NCI-H2029 (cell line): ENCODE data around the gene HSD11B2.

Experiments
- DNase-seq: peaks from one replicate; lab custom pipeline; 2025; lab: John Stamatoyannopoulos, UW

Gene HSD11B2

GRCh38 chr16:67435758-67436164, 4.8 kb downstream of the HSD11B2 start:
- no peak for DNase-seq

GRCh38 chr16:67436640-67437193, 5.8 kb downstream of the HSD11B2 start:
- no peak for DNase-seq

DNA sequence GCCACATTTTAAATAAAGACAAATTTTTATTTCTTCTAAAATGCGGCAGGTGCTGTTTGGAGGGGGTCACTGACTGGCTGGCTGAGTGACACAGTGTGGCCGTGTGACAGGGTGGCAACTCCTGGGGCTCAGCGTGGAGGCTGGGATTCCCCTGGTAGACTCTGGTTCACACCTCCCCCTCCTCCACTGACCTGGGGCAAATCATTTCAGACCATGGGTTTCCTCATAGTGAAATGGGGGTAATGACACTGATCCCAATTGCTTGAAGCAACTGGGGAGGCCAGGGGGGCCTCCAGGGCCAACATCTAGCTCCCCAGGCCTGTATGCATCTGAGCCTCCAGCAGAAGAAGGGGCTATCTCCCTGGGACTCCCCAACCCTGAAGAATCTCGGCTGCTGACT, 6.6 kb downstream of the HSD11B2 start:
- DNase-seq = no peak

GRCh38 chr16:67438098-67438791, 7.3 kb downstream of the HSD11B2 start:
- DNase-seq = no peak

DNA sequence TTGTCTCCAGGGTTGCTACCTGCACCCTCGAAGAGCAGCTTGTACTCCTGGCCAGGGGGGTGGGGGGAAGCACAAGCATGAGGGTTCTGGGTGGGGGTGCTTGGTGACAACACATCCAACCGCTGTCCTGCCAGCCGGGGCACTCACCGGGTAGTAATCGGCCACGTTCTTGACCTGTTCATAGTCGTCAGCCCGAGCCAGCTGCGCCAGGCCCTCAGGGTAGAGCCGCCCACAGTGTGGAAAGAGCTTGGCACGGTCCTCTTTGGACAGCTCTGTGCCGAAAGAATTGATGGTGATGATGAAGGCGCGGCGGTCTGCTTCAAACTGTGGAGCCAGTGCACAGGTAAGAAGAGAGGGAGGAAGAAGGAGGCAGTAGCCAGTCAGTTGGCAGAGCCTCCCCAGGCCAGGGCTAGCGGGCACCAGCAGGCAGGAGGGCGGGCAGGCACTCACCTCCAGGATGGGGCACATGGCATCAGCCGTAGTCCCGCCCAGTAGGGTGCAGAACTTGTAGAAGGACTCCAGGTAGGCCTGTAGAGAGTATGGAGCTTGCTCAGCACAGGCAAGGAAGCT, 8.0 kb downstream of the HSD11B2 start:
- DNase-seq = no peak

DNA sequence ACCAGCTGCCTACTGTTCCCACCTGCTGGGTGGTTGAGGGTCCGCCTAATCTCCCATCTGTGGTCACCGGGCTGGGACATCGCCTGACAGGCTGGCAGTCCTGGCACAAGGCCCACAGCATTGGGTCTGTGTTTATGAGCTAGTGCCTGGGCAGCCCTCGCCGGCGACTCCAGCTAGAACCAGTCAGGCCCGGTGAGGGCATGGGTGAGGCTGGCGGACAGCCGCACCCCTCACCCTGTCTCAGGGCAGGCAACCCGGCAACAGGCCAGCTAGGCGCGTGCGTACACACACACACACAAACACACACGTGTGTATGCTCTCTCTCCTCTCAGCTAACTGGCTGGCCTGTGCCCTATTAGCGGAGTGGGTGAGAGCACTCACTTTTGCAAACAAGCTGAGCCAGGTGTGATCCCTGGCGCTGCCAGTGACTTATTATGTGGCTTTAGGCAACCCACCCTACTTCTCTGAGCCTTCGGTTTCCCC, 10.4 kb downstream of the HSD11B2 start:
- peak; percentile 92 for DNase-seq

- DNase-seq = no peak
Observed at GRCh38 chr16:67441907-67442306, 11.0 kb downstream of the HSD11B2 start.

DNA sequence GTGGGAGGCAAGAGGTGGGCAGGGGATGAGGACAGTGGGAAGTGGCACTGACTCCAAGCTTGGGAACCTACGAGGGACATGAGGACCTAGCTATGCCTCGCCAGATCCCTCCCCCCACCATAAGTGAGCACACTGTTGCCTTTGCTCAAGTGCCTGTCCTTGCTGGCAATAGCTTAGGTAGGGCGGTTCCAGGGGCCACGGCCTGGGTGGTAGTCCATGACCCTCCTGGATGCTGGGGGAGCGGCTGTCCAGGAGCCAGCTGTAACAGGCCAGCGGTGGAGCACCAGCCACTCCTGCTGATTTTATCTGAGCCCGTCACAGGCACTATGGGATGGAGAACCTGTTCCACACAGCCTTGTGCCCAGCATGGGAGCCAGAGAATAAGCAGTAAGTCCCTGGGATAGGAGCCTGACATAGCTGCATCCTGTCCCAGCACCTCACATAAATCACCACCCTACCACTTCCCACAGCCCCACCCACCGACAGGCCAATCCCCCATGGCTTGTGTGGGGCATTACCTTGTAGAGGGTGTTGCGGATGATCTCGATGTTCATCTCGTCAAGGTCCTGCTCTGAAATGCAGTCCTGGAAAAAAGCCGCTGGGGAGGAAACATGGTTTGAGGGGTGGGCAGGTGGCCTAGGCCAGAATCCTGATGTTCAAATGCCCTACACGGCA, 11.8 kb downstream of the HSD11B2 start:
- DNase-seq = no peak

GRCh38 chr16:67443265-67443664, 12.3 kb downstream of the HSD11B2 start:
- no peak for DNase-seq

DNA sequence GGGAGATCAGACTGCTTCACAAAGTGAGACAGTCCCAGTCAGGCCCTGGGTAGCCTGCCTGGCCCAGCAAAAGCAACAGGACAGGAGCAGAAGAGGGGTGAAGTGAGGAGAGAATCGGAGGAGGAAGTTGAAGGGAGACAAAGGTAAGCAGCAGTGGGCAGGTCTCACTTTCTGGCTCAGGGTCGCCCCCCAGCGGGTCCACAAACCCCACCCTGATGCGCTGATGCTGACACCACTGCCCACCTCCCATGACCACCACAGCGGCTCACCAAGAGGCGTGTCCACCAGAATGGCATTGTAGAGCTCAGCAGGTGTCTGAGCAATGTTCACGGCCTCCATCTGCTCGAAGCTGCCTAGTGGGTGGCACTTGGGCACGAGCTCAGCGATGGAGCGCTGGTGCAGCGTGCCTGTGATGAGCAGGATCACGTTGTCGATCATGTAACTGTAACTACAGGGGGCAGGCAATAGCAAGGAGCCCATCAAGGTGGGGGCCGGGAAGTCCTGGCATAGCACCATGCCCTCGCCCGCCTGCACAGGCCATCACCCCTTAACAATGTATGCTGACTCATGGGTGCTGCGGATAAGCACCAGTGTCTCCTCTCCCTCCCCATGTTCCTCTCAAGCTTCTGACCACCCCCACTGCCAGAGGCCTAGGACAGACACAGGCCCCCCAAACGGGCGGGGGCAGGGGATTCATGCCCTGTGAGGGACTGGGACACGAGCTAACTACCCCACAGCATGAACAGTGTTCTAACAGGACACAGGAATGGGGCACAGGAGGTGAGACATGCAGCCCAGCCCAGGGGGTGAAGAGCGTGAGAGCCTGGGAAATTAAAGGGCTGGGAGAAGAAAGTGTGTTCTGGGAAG, 13.6 kb downstream of the HSD11B2 start:
- no peak for DNase-seq

DNA sequence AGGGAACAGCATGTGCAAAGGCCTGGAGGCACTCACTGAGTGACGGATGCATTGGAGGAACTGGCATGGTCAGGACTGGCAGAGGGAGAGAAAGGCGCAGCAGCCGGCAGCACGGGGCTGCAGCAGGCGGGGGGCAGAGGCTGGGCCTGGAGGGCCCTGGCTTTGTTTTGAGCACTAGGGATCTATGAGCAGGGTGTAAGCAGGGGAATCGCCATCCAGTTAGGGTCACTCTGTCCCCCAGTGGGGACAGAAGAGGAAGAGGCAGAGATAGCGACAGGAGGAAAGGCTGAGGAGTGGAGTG, 14.2 kb downstream of the HSD11B2 start:
- DNase-seq = no peak

- DNase-seq = no peak
Observed at GRCh38 chr16:67445441-67445912, 14.6 kb downstream of the HSD11B2 start.

- no peak for DNase-seq
Observed at GRCh38 chr16:67445913-67446907, 15.3 kb downstream of the HSD11B2 start.

- no peak for DNase-seq
Observed at GRCh38 chr16:67446968-67447507, 16.1 kb downstream of the HSD11B2 start.

DNA sequence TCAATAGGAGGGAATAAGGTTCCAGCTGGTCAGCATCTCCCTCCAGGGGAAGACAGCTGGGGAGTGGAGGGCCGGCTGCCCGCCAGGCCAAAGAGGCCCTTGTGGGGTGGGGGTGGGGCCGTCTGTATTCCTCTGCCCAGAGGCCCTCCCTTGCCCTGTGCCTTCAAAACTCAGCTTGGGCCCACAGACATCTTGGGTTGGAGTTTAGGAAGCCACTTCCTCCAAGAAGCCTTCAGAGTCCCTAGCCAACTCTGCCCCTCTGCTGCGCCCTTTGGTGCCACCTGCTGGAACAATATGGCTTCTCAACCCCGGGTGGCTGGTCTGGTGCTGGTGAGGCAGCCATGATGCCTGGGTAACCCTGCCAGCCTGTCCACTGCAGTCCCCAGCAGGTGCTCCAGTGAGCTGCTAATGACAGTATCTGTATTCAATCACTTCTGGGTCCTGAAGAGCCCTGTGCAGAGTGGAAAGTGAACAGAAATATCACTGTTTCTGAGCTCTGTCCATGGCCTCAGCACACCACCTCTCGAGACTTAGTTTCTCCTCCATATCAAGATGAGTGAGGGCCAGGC, 16.7 kb downstream of the HSD11B2 start:
- DNase-seq = no peak

- no peak for DNase-seq
Observed at GRCh38 chr16:67448580-67448979, 17.7 kb downstream of the HSD11B2 start.

- DNase-seq = peak; percentile 89
Observed at GRCh38 chr16:67449336-67449735, 18.4 kb downstream of the HSD11B2 start.

DNA sequence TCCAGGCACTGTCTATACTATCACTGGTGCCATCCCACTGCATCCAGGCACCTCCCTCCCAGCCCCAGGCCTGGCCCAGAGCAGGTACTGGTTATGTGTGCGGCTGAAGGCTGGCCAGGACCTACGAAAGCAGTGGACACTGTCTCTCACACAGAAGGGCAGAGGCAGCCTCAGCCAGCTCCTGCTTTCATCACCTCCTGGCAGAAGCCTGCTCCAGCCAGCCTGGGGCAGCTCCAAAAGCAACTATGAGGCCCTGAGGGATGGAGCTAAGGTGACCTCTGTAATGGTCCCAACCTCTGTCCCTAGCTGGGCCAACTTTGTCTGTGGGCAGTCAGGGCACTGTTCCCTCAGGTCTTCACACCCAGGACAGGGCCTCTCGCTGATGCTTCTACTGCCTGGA, 18.8 kb downstream of the HSD11B2 start:
- no peak for DNase-seq

DNA sequence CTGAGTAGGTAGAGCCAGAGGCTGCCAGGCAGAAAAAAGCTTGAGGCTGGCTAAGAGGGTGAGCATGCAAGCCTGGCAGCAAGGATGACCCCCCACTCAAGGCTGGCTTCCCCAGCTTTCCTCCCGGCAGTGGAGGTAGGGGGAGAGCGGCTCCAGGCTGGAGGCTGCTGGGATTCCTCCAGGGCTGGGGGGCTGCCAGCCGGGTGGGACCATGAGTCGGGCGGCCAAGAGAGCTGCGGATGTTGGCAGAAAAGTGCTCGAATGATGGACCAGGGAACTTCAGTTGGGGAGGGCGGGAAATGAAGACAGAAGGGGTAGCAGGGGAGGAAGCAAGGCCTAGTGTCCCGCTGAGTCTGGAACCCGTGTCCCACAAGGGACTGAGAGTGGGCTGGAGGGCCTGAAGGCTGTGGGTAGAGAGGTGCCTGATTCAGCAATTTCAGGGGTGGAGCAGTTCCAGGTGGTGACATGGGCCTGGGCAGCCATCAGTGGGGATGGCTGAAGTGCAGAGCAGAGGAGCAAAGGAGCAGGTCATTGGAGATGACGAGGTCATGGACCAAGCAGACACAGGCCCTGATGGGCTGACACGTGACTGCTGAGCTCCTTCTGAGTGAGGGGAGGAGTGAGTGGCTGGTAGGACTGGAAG, 20.3 kb downstream of the HSD11B2 start:
- peak; percentile 57 for DNase-seq
